PC-3 (cell line): Measurements from ENCODE around the gene HAUS2. TPM values are rescaled to one million over a fixed set of nuclear protein-coding genes. Genes with fewer than 3 reads are reported as not detected.

ENCODE experiments used
- ATAC-seq: fragments of 200-7000 bp; cut with Tn5 transposase; 2 replicates; pipeline ENCODE4 v1.9.1; 2020; ENCODE audit warnings: mild to moderate bottlenecking, moderate library complexity
- BruUV-seq: library from RNA; stranded (reverse); fragments of 400-500 nt; replicated peaks from 2 replicates; lab custom pipeline; 2021; lab: Mats Ljungman, UMichigan
- CTCF ChIA-PET: fragments of 300-600 bp; sonication (Branson Sonifier 250); formaldehyde crosslinking; loops from one replicate; lab custom pipeline; 2022; ENCODE audit warnings: antibody characterized with exemption; lab: Charles Lee
- POLR2A ChIA-PET: fragments of 300-600 bp; sonication (Branson Sonifier 250); formaldehyde crosslinking; loops from one replicate; lab custom pipeline; 2022; ENCODE audit warnings: antibody characterized with exemption; ENCODE audit not compliant: unreplicated experiment; lab: Charles Lee
- DNase-seq: peaks from one replicate; pipeline ENCODE4 v3.0.0-alpha.2; 2015
- H2AFZ ChIP-seq: fragments of 300-600 bp; sonication (generic); 2 replicates; pipeline ENCODE4 v1.6.0; 2016; ENCODE audit warnings: antibody characterized with exemption, low read length
- H3F3A ChIP-seq: fragments of 300-600 bp; sonication (generic); one replicate; pipeline ENCODE4 v1.6.0; 2017; ENCODE audit warnings: antibody characterized with exemption, low read length, control low read depth, mild to moderate bottlenecking; ENCODE audit not compliant: unreplicated experiment
- H3K27ac ChIP-seq: fragments of 300-600 bp; sonication (generic); 2 replicates; pipeline ENCODE4 v1.5.1; 2016; ENCODE audit warnings: mild to moderate bottlenecking, low read length
- H3K27me3 ChIP-seq: fragments of 300-600 bp; sonication (generic); 2 replicates; pipeline ENCODE4 v1.6.1; 2016; ENCODE audit warnings: low read length, mixed read lengths
- H3K36me3 ChIP-seq: fragments of 300-600 bp; sonication (generic); 2 replicates; pipeline ENCODE4 v1.6.1; 2016; ENCODE audit warnings: low read depth, mixed run types, low read length, mixed read lengths
- H3K4me1 ChIP-seq: fragments of 300-600 bp; sonication (generic); 2 replicates; pipeline ENCODE4 v1.5.1; 2016; ENCODE audit warnings: low read length; ENCODE audit not compliant: insufficient read depth
- H3K4me2 ChIP-seq: fragments of 300-600 bp; sonication (generic); 2 replicates; pipeline ENCODE4 v1.6.0; 2016; ENCODE audit warnings: low read length
- H3K4me3 ChIP-seq: fragments of 300-600 bp; sonication (generic); 2 replicates; pipeline ENCODE4 v1.5.1; 2016; ENCODE audit warnings: mild to moderate bottlenecking, low read length, mixed read lengths
- H3K79me2 ChIP-seq: fragments of 300-600 bp; sonication (generic); 2 replicates; pipeline ENCODE4 v1.6.1; 2017; ENCODE audit warnings: low read length, mixed read lengths
- H3K9ac ChIP-seq: fragments of 300-600 bp; sonication (generic); 2 replicates; pipeline ENCODE4 v1.6.0; 2016; ENCODE audit warnings: mild to moderate bottlenecking, low read length
- H3K9me2 ChIP-seq: fragments of 300-600 bp; sonication (generic); replicated peaks from 2 replicates; pipeline ENCODE4 v1.6.1; 2016; ENCODE audit warnings: mixed run types, low read length, mixed read lengths
- H3K9me3 ChIP-seq: fragments of 300-600 bp; sonication (generic); 2 replicates; pipeline ENCODE4 v1.6.1; 2016; ENCODE audit warnings: low read length, mixed read lengths
- H4K20me1 ChIP-seq: fragments of 300-600 bp; sonication (generic); 2 replicates; pipeline ENCODE4 v1.6.1; 2016; ENCODE audit warnings: low read length, mixed read lengths
- CTCF ChIP-seq: fragments of 300-600 bp; sonication (generic); conservative IDR thresholded peaks from 2 replicates; pipeline ENCODE4 v1.5.1; 2017; ENCODE audit warnings: antibody characterized with exemption, low read depth, mild to moderate bottlenecking, low read length
- EZH2 ChIP-seq: fragments of 300-600 bp; sonication (generic); IDR thresholded peaks from one replicate; pipeline ENCODE4 v1.6.1; 2017; ENCODE audit warnings: antibody characterized with exemption, mild to moderate bottlenecking, low read length; ENCODE audit not compliant: unreplicated experiment
- EZH2phosphoT487 ChIP-seq: fragments of 300-600 bp; sonication (generic); IDR thresholded peaks from 2 replicates; pipeline ENCODE4 v1.6.1; 2018; ENCODE audit warnings: mild to moderate bottlenecking, antibody characterized with exemption, low read length, borderline replicate concordance
- intact Hi-C: fragments of 100-400 bp; cut with micrococcal nuclease; formaldehyde crosslinking; loops from 2 replicates; pipeline ENCODE4 v1.9.0; 2023
- total RNA-seq: library from RNA; depleted of rRNA; stranded (reverse); fragments of >200 nt; gene quantifications from 2 replicates; pipeline ENCODE4 v1.2.3, GENCODE V29; 2014

HAUS2 gene
- total RNA-seq, 1 experiment from 2014 or later, result 44.1 TPM

DNA sequence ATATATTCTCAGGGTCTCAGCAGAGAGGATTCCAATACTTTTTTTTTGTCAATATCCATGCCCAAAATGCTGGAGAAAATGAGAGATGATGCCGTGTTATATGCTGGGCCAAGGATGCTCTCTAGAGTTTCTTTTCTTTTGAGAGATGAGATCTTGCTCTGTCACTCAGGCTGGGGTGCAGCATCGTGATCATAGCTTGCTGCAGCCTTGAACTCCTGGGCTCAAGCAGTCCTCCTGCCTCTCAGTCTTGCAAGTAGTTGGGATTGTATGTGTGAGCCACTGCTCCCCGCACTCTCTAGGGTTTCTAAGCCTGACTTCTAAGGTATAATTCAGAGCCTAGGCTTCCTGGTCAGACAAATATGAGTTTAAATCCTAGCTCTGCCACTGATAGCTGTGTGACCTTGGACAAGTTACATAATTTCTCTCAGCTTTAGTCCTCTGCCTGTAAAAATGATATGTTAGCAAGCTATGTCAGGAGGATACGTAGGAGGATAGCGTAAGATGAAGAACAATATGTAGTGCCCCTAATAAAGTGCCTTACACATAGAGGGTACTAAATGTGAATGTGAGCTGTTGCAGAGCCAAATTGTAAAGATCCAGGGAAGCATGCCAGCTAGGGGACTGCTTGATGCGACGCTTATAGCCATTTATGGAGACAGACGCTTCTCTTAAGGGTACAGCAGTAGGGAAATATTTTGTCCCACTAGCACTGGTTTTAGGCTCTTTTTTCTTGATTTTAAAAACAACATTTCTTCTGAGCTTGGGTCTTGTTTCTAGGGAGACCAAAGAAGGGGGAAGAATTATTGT is 34.1 kb downstream of the HAUS2 start:
- Histone ChIP-seq H3K36me3 (no peaks in the 10 kb centered on the region), H4K20me1 (no peaks in the 10 kb centered on the region), H3K4me2 (no peak overlapping the region), H3K27ac (no peak overlapping the region), H3K4me3 (no peak overlapping the region), H2AFZ (no peak overlapping the region), H3K9ac (no peak overlapping the region), H3K27me3 (no peaks in the 10 kb centered on the region), H3K9me3 (no peaks in the 10 kb centered on the region), H3K4me1 (peaks cover 5% of the 10 kb centered on the region; the same call in 1 of the 2 replicates), H3K9me2 (no peaks in the 10 kb centered on the region), H3K79me2 (no peaks in the 10 kb centered on the region), H3F3A (no peaks in the 10 kb centered on the region)
- POLR2A ChIA-PET, result no interaction called here
- no TSS peak for BruUV-seq
- CTCF ChIA-PET, result no interaction called here
- no peak for DNase-seq
- TF ChIP-seq EZH2phosphoT487 (no peak), CTCF (no peak), EZH2 (no peak)
- intact Hi-C loops, result loop anchor here (5.0 kb wide), 1 partner anchor 35 kb away; the partner anchor contains the start of genes HAUS2 and LRRC57
- no peak for ATAC-seq

DNA sequence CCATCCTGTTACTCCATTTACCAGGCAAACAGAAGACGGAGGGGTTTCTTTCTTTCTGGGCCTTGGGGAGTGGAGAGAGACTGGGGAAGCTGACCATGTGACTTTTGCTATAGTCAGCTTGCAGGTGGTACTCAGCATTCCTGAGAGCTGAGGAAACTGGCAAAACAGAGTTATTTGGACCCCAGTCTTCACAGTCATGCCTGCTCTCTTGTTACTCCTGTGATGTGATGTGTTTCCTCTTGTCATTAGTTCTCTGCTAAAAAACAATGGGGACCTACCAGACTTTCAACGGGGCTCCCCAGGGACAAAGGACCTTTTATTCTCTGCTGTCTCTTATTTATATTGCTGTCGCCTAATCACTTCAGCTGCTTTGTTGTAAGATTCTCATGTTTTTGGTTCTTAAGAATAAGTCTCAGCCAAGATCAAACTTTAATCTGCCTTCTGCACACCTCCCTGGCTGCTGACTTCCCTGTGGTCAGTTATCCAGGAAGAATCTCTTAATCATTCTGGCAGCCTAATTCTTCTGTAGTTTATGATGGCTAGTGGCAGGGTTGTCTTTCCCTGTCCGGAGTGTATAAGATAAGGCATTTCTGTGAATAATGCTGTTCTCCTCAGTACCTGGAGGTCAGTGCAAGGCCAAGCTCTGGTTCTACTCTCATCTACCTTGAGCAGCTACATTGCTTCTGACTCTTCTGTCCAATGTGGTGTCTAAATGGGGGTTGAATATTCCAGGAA is 35.6 kb downstream of the HAUS2 start:
- DNase-seq, result no peak
- no peak overlapping the region for H2AFZ ChIP-seq
- TF ChIP-seq EZH2phosphoT487, result no peak
- TF ChIP-seq CTCF, result no peak
- no peak for TF ChIP-seq EZH2
- H4K20me1 ChIP-seq, result no peaks in the 10 kb centered on the region
- H3K4me3 ChIP-seq, result no peak overlapping the region
- H3K4me2 ChIP-seq, result no peak overlapping the region
- no peaks in the 10 kb centered on the region for H3F3A ChIP-seq
- no peak overlapping the region for H3K9ac ChIP-seq
- no peak for ATAC-seq
- H3K27ac ChIP-seq, result no peak overlapping the region
- intact Hi-C loops, result loop anchor here (5.0 kb wide), 1 partner anchor 37 kb away; the partner anchor contains the start of genes HAUS2 and LRRC57
- H3K79me2 ChIP-seq, result no peaks in the 10 kb centered on the region
- BruUV-seq, result no TSS peak
- H3K36me3 ChIP-seq, result no peaks in the 10 kb centered on the region
- H3K9me2 ChIP-seq, result no peaks in the 10 kb centered on the region
- no peaks in the 10 kb centered on the region for H3K27me3 ChIP-seq
- H3K9me3 ChIP-seq, result no peaks in the 10 kb centered on the region
- peaks cover 5% of the 10 kb centered on the region; the same call in 1 of the 2 replicates for H3K4me1 ChIP-seq
- ChIA-PET CTCF (no interaction called here), POLR2A (no interaction called here)
